Effector memory CD8-positive, alpha-beta T cell (primary cell): ENCODE results near the gene DPM2.

ENCODE experiments used
- ATAC-seq: fragments of 150-1000 bp; cut with Tn5 transposase; replicated peaks from 2 replicates; pipeline ENCODE4 v1.10.0; 2021; ENCODE audit warnings: mild to moderate bottlenecking, moderate library complexity
- DNase-seq, 3 experiments: peaks; one replicate each; pipeline ENCODE4 v3.0.0; 2021
- H3K27ac Mint-ChIP-seq, 2 donors: one replicate each; pipeline ENCODE4 v1.8.0; 2022; ENCODE audit warnings: mild to moderate bottlenecking in 2 of 2, mixed read lengths in 2 of 2, moderate library complexity in 2 of 2
- H3K27me3 Mint-ChIP-seq, 2 donors: one replicate each; pipeline ENCODE4 v1.8.0; 2022; ENCODE audit warnings: mixed read lengths in 2 of 2
- H3K36me3 Mint-ChIP-seq: one replicate; pipeline ENCODE4 v1.8.0; 2022; ENCODE audit warnings: mild to moderate bottlenecking, moderate library complexity, mixed read lengths; ENCODE audit not compliant: insufficient read depth
- H3K4me1 Mint-ChIP-seq, 2 donors: one replicate each; pipeline ENCODE4 v1.8.0; 2022; ENCODE audit warnings: low read depth in 2 of 2, mixed read lengths in 2 of 2
- H3K4me3 Mint-ChIP-seq, 2 donors: one replicate each; pipeline ENCODE4 v1.8.0; 2022; ENCODE audit warnings: mild to moderate bottlenecking in 2 of 2, mixed read lengths in 2 of 2, moderate library complexity in 2 of 2
- H3K9me3 Mint-ChIP-seq, 2 donors: one replicate each; pipeline ENCODE4 v1.8.0; 2022; ENCODE audit warnings: mixed read lengths in 2 of 2

DPM2 gene

DNA sequence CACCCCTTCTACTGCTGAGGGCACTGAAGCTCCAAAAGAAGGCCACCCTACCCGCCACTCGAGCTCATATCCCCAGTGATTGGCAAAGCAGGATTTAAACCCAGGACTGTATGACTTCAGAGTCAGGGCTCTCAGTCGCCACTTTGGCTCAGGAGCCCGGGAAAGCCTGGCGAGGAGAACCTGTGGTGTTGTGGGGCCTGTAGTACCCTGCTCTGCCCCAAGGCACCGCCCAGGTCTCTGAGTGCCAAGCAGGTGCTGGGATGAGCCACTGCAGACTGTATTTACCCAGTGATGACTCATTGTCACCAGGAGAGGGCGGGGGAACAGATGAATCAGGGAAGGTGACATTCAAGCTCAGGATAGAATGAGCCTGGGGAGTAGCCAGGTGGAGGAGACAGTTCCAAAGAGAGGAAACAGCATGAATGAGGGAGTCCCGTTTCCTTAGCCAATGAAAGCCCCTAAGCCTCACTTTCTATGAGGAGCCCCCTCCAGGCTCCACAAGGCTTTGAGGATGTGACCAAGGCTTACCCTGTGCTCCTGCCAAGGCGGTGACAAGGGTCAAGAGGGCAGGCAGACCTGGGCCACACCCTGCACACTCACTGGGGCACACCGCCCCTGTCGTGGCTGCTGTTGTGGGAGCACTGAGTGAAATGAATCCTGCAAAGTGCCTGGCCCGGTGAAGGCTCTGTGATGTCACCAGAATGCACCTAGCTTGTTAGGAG, 17.8 kb upstream of the DPM2 start:
- peak overlapping the region; percentile 30 to 85 for H3K27ac Mint-ChIP-seq
- H3K4me1 Mint-ChIP-seq: peaks cover 41 to 59% of the 10 kb centered on the region in 2 donors
- ATAC-seq (peak; percentile 94), DNase-seq (peak; percentile 58 to 68 (median 64))
- no peaks in the 10 kb centered on the region for H3K9me3 Mint-ChIP-seq
- H3K27me3 Mint-ChIP-seq: no peaks in the 10 kb centered on the region
- H3K36me3 Mint-ChIP-seq: peaks cover 67% of the 10 kb centered on the region
- H3K4me3 Mint-ChIP-seq: peak overlapping the region; percentile 56 to 67

DNA sequence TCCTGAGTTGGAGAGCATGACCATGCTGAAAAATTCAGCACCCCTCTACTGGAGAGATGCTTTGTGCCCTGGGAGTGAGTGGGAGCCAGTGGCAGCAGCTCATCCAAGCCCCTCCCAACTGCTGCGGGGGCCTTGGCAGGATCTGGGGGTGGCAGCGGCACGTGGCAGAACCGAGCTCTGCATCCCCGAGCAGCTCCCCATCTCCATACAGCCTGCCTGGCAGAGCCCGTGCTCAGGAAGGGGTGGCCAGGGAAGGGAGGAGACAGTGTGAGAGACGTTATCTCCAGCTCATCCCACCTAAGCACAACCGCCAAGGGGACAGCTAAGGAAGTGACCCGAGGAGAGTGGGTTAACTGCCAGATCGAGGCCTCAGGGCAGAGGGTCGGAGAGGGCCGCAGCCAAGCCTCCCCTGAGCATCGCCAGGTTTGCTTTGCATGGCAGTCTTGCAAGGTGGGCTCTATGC, 17.2 kb upstream of the DPM2 start:
- ATAC-seq: no peak
- DNase-seq: no peak
- peak overlapping the region; percentile 30 to 85 for H3K27ac Mint-ChIP-seq
- H3K4me1 Mint-ChIP-seq: peaks cover 38 to 57% of the 10 kb centered on the region in 2 donors
- no peaks in the 10 kb centered on the region for H3K27me3 Mint-ChIP-seq
- no peaks in the 10 kb centered on the region for H3K9me3 Mint-ChIP-seq
- H3K36me3 Mint-ChIP-seq: peaks cover 71% of the 10 kb centered on the region
- peak overlapping the region; percentile 56 to 67 for H3K4me3 Mint-ChIP-seq

DNA sequence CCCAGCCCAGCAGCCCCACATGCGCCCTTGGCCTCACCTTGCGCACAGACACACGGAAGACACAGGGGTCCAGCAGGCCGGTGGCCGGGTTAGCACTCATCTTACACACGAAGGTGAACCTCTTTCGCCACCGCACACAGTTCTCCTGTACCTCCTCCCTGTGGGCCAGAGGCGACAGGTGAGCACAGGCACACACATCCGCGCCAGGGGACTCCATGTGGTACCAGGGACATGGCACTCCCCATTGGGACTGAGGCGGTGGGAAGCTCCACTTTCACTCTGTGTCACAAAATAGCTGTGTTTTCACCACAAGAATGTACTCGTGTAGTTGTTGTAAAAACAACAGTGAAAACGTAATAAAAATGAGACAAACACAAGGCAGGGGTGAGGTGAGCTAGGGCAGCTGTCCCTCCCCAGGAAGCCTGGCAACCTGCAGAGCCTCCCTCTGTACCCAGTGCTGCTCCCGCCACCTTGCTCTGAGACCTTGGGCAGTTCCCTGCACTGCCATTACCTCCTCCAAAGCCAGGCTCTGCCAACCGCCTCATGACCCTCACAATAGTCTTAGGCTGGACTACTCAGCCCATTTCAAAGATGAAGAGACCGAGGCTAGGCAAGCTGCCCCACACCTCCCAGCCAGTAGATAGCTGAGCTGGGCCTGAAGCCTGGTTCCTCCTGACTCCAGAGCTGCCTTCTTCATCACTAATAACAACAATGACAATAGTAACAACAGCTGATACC, 16.3 kb upstream of the DPM2 start:
- no peak for ATAC-seq
- H3K27ac Mint-ChIP-seq: peak overlapping the region in 1 of 2 donors; percentile 85
- no peak for DNase-seq
- peaks cover 76% of the 10 kb centered on the region for H3K36me3 Mint-ChIP-seq
- H3K4me1 Mint-ChIP-seq: peaks cover 31 to 49% of the 10 kb centered on the region in 2 donors
- H3K27me3 Mint-ChIP-seq: no peaks in the 10 kb centered on the region
- no peaks in the 10 kb centered on the region for H3K9me3 Mint-ChIP-seq
- peak overlapping the region in 1 of 2 donors; percentile 56 for H3K4me3 Mint-ChIP-seq

DNA sequence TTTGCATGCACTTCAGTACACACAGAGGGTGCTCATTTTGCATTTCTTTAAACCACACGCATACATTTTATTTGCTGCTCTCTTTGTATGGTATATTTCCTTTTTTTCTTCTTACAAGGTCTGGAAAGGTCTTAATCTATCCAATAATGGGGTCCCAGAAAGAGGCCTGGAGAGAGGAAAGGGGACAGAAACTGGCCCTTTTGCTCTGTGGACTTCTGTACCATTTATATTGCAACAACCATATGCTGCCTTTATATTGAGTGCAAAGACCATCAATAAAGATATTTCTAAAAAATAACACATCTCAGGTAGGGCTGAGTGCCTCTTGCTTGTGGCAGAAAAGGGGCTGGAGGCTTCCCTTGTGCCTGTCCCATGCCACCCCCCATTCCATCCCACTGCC, 15.5 kb upstream of the DPM2 start:
- ATAC-seq (no peak), DNase-seq (no peak)
- Mint-ChIP-seq H3K4me1 (peaks cover 31 to 46% of the 10 kb centered on the region in 2 donors), H3K36me3 (peaks cover 77% of the 10 kb centered on the region), H3K27ac (peak overlapping the region in 1 of 2 donors; percentile 85), H3K27me3 (no peaks in the 10 kb centered on the region), H3K9me3 (no peaks in the 10 kb centered on the region), H3K4me3 (no peak overlapping the region)

DNA sequence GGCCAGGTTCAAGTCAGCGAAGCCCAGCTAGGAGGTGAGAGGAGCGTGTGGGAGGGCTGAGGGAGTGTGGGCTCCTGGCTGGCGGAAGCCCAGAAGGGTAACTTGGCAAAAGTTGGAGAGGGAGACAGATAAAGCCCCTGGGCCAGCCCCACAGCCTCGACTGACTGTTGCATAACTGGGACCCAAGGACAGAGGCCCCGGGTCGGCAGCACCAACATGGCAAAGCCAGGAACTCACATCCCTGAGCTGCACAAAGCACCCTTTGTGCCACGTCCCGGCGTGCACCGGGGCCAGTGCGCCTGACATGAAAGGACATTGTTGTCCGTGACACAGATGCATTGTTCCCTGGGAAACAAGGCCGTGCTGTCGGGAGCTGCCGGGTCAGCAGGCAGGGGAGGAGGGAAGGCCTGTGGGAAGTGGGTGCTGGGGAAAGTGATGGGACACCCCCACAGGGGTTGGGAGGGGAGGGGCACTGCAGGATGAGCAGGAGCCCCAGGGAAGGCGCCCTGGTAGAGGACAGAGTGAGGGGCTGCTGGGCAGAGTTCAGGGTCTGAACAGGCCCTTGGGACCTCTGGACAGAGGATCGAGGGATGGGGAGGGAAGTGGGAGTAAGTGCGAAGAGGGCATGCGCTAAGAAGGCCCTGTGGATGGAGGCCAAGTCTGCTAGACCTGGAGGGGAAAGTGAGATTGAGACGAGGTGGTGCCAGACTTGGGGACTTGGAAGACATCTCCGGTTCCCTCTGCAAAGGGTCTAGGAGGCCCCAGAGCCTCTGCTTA, 13.0 kb upstream of the DPM2 start:
- no peak for ATAC-seq
- peak overlapping the region; percentile 81 to 82 for H3K27ac Mint-ChIP-seq
- H3K9me3 Mint-ChIP-seq: no peaks in the 10 kb centered on the region
- no peak overlapping the region for H3K4me3 Mint-ChIP-seq
- no peak for DNase-seq
- no peaks in the 10 kb centered on the region for H3K27me3 Mint-ChIP-seq
- H3K36me3 Mint-ChIP-seq: peaks cover 91% of the 10 kb centered on the region
- H3K4me1 Mint-ChIP-seq: peaks cover 26 to 40% of the 10 kb centered on the region in 2 donors

DNA sequence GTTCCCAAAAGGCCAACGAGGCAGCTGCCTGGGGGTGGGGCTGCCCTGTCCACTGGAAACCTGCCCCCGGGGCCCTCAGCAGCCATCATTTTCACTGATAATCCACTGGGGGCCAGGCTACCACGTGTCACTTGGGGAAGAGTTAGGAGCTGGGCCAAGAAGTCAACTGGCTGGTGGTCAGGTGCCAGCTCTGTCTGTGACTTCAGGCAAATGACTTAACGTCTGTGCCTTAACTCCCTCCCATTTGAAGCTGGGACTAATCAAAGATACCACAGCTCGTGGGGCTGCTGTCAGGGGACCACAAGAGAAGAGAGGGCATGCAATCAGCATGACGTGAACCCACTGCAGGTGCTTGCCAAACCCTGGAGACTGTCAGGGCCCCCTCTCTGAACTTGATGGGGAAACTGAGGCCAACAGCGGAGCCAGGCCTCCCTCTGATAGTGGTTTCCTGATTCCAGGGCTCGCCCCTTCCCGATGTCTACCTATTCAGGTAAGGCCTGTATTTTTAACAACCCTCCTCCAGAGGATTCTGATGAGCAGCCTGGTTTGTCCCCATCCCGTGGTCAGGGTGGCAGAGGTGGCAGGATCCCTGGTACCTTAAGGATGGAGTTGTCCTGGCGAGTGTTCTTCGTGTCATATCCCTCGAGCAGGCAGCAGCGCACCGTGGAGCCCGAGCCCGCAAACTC, 12.3 kb upstream of the DPM2 start:
- DNase-seq (no peak), ATAC-seq (no peak)
- Mint-ChIP-seq H3K4me3 (no peak overlapping the region), H3K4me1 (peaks cover 20 to 33% of the 10 kb centered on the region in 2 donors), H3K27me3 (no peaks in the 10 kb centered on the region), H3K27ac (peak overlapping the region; percentile 38 to 81), H3K36me3 (peaks cover 91% of the 10 kb centered on the region), H3K9me3 (no peaks in the 10 kb centered on the region)

DNA sequence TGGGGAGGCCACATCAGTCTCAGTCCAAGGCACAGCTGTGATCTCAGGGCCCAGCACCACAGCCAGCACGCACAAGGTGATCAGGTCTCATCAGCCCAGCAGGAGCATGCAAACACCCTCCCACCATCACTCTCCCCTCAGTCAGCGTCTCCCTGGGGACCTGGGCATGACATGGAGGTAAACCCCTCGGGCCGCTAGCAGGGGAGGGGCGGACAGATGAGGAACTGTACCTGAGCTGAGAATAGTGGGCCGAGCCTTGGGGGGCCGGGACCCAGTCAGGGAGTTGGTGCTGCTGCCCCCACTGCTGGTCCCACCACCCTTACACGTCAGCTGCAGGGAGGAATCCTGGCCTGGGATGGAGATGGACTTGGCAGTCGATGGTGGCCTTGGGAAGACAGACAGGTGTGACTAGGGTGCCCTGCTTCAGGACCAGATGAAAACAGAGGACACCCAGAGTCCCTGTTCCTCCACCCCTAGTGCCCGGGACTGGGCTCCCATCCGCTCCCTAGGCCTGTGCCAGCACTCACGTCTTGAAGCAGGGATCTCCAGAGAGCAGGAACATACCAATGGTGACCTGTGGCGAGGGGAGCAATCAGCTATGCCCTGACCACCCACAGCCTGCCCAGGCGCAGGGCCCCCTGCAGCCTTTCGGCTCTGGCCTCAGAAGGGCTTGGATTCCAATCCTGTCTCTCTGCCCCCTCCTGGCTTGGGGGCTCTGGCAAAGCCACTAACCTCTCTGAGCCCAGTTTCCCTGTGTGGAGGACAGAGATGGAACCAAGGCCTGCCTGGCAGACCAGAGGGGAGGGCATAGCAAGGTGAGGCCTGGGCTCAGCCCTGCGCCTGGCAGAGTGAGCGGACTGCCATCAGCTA, 10.4 kb upstream of the DPM2 start:
- ATAC-seq: no peak
- H3K36me3 Mint-ChIP-seq: peaks cover 88% of the 10 kb centered on the region
- no peak for DNase-seq
- no peaks in the 10 kb centered on the region for H3K9me3 Mint-ChIP-seq
- H3K27me3 Mint-ChIP-seq: no peaks in the 10 kb centered on the region
- H3K4me1 Mint-ChIP-seq: peaks cover 11 to 24% of the 10 kb centered on the region in 2 donors
- H3K4me3 Mint-ChIP-seq: no peak overlapping the region
- peak overlapping the region; percentile 60 to 82 for H3K27ac Mint-ChIP-seq

DNA sequence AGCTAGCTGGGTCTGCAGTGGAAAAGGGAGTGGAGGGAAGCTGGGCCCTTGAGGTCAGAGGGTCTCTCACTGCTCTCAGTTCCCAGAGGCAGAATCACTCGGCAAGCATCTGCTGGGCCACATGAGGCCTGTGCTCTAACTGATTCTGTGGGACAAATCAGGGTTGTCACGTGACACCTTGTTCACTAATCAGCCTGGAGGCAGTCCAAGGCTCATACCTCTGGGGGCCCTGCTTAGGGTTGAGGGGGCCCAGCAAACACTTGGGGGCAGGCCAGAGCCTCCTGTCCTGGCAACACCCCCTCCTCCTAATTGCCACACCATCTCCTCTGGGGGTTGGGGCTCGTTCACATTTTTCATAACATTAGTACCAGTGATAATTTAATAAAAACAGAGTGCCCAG, 9.1 kb upstream of the DPM2 start:
- ATAC-seq: no peak
- peaks cover 15 to 26% of the 10 kb centered on the region in 2 donors for H3K4me1 Mint-ChIP-seq
- H3K27ac Mint-ChIP-seq: peak overlapping the region in 1 of 2 donors; percentile 60
- peaks cover 85% of the 10 kb centered on the region for H3K36me3 Mint-ChIP-seq
- no peak for DNase-seq
- H3K27me3 Mint-ChIP-seq: no peaks in the 10 kb centered on the region
- H3K4me3 Mint-ChIP-seq: no peak overlapping the region
- no peaks in the 10 kb centered on the region for H3K9me3 Mint-ChIP-seq

DNA sequence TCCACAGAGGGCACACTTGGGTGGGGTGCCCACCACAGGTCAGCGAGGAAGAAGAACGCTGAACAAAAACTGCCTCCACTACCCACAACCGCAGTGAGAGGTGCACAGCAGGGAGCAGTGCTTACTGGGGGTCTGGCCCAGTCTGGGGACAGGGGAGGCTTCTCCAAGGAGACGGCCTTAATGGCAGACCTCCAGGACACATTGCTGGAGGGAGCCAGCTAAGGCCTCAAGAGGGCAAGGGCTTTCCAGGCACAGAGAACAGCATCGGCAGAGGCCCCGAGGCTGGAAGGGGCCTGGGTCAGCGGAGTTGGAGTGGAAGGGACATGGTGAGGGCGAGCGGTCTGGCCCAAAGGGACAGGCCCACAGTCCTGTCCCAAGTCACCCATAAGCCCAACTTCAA, 8.3 kb upstream of the DPM2 start:
- H3K27ac Mint-ChIP-seq: peak overlapping the region; percentile 8 to 15
- ATAC-seq: no peak

DNA sequence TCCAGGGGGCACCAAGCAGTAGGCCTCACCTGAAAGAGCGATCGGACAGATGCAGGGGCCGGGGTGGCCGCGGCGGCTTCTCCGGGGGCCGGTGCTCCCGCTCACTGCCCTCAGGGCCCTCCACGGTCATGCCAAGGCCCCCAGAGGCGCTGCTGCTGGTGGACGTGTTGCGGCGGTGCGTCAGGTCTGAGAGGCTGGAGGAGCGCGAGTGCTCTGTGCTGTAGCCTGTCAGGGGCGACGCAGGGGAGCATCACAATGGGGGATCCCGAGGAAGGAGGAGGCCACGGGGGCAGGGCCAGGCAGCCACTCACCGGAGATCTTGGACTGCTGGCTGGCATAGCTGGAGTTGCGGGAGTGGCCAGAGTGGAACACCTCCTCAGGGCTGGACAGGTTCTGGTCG, 7.7 kb upstream of the DPM2 start:
- Mint-ChIP-seq H3K4me1 (peaks cover 15 to 22% of the 10 kb centered on the region in 2 donors), H3K36me3 (peaks cover 81% of the 10 kb centered on the region)

More for the DNA sequence above, 8.3 kb upstream of the DPM2 start:
- no peaks in the 10 kb centered on the region for H3K9me3 Mint-ChIP-seq
- no peaks in the 10 kb centered on the region for H3K27me3 Mint-ChIP-seq
- no peak for DNase-seq
- H3K4me1 Mint-ChIP-seq: peaks cover 15 to 26% of the 10 kb centered on the region in 2 donors
- H3K36me3 Mint-ChIP-seq: peaks cover 80% of the 10 kb centered on the region
- H3K4me3 Mint-ChIP-seq: no peak overlapping the region

DNA sequence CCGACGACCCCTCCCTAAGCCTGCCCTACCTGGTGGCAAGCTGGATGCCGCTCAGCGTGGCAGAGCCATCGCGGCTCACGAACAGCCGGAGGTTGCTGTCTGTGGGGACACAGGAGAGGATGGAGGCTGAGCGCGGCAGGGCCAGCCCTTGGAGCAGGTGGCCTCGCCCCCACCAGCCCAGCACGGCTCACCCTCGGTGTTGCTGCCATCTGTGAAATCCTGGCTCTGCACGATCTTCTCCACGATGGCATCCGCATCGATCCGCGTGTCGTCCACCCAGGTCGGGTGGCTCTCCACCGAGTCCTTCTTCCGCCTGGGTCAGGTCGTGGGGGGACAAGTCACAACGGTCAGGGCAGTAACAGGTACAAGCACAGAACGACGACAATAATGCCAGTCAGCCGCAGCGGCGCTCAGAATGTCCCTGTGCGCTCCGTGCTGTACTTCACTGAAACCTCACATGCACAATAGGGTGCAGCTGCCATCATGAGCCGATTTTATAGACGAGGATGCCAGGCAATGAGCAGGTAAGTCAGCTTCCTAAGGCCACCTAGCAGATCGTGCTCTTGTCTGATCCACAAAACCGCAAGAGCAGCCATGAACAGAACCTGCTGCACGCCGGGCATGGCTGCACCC, 7.0 kb upstream of the DPM2 start:
- H3K9me3 Mint-ChIP-seq: no peaks in the 10 kb centered on the region
- H3K4me3 Mint-ChIP-seq: no peak overlapping the region
- H3K4me1 Mint-ChIP-seq: peaks cover 13 to 20% of the 10 kb centered on the region in 2 donors
- DNase-seq: no peak
- H3K27ac Mint-ChIP-seq: peak overlapping the region in 1 of 2 donors; percentile 15
- H3K27me3 Mint-ChIP-seq: no peaks in the 10 kb centered on the region
- H3K36me3 Mint-ChIP-seq: peaks cover 80% of the 10 kb centered on the region
- ATAC-seq: no peak

More for the DNA sequence above, 7.7 kb upstream of the DPM2 start:
- Mint-ChIP-seq H3K27me3 (no peaks in the 10 kb centered on the region), H3K27ac (peak overlapping the region in 1 of 2 donors; percentile 15), H3K9me3 (no peaks in the 10 kb centered on the region), H3K4me3 (no peak overlapping the region)
- DNase-seq (no peak), ATAC-seq (no peak)

DNA sequence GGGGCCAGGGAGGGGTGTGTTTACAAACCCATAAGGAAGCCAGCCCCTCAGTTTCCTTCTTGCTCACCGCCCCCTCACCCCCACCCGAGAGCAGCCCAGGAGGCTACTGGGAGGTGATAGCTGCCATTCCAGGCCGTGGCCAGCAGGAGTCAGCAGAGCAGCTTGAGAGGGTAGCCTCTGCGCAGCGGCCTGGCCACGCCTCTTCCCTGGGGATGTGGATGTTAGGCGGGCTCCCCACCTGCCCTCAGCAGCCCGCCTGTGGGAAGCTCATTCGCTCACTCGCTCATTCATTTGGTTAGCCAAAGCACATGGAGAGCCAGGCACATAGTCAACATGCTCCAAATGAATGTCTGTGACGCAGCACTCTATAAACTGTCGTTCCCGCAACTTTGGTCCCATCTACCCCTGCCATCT, 6.1 kb upstream of the DPM2 start:
- Mint-ChIP-seq H3K9me3 (no peaks in the 10 kb centered on the region), H3K4me1 (peaks cover 12 to 19% of the 10 kb centered on the region in 2 donors), H3K36me3 (peaks cover 81% of the 10 kb centered on the region), H3K4me3 (peak overlapping the region in 1 of 2 donors; percentile 19), H3K27me3 (no peaks in the 10 kb centered on the region), H3K27ac (peak overlapping the region; percentile 1 to 15)
- DNase-seq (peak; percentile 59 to 69 (median 60)), ATAC-seq (peak; percentile 81)
